GM10847 (cell line): ENCODE data around the gene AKAP13.

ENCODE experiments used
- POLR2A ChIP-seq: IDR thresholded peaks from 2 replicates; pipeline ENCODE4 v1.6.1; 2011; ENCODE audit not compliant: insufficient read length; ENCODE audit errors: extremely low read depth

Gene AKAP13

DNA sequence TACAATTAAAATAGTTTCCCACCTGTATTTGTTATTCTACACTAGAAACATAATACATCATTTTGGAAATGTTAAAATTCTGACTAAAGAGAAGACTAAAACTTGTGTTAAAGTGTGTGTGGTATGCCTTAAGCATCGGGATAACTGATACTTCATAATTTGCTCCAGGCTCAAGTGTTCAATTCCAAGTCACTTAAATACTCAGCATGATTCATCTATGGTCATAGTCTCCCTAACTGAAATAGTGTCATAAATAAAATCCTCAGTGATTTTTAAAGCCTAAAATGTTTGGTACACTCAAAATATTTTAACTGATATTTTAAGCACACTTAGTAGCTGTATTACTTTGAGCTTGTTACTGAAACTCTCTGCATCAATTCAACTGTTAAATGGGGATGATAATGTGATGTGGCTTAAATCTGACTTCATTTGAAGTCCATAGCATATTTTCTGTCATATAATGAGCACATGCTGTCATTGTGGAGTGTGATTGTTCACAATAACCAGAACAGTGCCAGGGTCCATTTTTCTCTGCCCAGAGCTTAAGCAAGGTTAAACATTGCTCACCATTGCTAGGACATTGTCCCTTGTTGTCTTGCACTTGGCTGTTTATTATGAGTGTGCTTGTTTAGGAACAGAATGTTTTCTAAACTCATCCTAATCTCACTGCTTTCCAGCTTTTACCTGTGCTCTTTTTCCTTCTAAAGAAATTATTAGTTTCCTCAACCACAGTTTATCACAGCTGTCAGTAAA is 292.1 kb downstream of the AKAP13 start:
- TF ChIP-seq POLR2A: no peak

DNA sequence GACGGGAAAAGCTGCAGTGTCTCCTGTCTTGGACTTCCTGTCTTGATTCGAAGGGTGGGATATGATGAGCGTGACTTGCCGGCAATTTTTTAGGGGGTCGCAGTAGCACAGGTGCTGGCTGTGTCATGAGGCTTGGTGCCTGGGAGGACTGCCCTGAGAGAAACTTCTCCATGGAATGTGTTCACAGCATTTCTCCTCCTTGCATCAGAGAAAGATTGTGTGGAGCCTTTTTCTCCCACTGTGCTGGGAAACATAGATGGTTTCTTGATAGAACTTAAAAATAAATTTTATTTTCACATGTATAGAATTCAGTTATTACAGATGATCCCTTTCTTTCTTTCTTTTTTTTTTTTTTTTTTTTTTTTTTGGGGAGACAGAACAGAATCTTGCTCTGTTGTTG is 292.9 kb downstream of the AKAP13 start:
- TF ChIP-seq POLR2A: no peak

DNA sequence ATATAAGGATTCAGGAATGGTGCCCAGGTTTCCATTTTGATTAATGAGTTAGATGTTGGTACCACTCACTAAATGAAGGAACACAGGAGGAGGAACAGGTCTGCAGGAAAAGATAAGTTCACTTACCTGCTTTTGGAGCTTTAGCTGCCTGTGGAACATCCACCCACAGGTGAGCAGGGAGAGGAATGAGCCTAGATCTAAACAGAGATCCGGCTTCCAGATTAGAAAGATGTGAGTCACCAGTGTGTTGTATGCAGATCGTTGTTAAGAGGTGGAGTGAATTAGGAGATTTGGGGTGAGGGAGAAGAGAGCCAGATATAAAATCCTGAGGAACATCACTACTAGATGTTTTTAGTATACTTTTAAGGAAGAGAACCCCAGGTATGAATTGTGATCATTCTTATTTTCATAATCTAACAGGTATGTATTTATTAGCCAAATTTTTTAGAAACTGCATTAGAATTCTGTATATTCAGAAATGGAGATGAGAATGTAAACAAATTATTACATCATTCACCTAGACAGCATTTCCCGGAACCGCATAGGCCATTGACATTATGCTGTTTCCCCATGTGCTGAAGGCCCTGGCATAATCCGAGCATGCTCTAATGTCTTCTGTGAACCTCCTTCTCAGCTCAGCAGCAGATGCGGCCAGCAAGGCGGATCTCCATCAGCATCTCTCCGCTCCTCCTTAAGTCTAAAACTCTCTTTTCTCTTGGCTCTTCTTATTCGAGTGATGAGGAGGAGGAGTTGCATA is 296.1 kb downstream of the AKAP13 start:
- no peak for TF ChIP-seq POLR2A

DNA sequence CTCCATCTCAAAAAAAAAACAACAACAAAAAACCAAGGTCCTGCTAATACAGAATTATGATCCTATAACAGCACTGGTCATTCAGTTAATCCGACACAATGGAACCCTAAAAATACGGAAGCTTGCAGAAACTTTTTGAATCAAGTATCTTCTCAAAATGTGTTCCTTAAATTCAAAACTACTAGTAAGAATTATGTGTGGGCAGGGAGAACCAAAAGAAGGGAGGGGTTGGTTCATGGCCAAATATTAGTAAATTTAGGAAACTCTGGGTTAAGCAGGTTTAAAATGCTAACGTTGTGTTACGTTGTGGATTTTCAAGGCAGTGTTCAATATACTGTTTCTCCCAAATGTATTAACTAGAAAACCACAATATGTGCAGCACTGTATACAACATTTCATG is 298.8 kb downstream of the AKAP13 start:
- TF ChIP-seq POLR2A: no peak

DNA sequence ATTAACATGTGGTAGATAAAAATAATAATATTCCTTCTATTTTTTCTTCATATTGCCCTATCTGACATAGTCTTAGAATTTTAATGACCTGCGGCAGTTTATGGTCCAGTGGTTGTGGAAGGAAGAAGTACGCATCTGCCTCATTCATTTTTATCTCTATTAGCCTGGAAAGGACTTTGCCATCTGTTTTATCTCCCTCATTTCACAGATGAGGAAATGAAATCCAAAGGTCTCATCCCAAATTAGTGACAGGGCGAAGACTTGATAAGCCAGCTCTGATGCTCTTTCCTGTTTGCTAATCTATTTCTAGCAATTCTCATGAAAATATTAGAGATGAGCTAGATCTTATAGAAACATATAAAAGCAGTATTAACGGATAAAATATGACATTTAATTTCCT is 301.0 kb downstream of the AKAP13 start:
- no peak for TF ChIP-seq POLR2A

DNA sequence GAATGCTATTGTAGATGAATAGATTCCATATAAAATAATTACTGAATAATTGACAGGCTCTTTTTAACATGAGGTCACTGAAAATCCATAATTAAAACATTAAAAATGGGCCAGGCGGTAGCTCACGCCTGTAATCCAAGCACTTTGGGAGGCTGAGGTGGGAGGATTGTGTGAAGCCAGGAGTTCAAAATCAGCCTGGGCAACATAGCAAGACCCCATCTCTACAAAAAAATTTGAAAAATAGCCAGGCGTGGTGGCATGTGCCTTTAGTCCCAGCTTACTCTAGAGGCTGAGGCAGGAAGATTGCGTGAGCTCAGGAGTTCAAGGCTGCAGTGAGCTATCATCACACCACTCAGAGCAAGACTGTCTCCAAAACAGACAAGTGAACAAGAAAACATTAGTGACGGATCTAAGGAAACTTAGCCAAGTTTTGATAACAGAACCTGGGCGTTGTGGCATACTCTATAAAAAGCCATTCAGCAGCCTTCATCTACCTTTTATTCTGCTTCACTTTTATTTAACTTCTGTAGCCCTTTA is 303.8 kb downstream of the AKAP13 start:
- no peak for TF ChIP-seq POLR2A

DNA sequence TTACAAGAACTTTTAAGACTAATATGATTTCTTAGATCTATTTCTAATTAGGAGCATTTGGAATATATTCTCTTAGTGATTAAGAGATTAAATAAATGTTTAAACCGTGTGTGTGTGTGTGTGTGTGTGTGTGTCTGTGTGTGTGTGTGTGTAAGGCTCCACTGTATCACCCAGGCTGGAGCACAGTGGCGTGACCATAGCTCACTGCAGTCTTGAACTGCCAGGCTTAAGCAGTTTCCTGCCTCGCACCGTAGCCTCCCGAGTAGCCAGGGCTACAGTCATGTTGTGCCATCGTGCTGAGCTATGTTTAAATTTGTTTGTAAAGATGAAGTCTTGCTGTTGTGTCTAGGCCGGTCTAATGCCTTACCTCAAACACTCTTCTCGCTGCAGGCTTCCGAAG is 305.0 kb downstream of the AKAP13 start:
- no peak for TF ChIP-seq POLR2A

DNA sequence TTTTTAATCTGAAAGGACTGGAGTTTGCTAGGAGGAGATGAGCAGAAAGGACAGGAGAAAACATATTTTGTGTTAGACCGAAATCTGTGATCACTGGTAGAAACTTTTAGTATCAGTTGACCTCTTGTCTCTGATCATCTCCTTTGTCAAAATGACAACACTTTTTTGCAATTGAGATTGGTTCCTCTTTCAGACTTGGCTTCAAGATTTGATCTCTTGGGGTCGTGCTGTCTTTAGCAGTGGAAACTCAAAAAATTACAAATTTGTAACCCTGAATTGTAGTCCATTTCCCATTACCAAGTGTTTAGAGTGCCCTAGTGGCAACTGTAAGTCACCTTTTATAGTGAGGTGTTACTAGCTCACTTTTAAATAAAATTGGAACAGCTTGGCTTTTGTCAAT is 306.9 kb downstream of the AKAP13 start:
- no peak for TF ChIP-seq POLR2A

DNA sequence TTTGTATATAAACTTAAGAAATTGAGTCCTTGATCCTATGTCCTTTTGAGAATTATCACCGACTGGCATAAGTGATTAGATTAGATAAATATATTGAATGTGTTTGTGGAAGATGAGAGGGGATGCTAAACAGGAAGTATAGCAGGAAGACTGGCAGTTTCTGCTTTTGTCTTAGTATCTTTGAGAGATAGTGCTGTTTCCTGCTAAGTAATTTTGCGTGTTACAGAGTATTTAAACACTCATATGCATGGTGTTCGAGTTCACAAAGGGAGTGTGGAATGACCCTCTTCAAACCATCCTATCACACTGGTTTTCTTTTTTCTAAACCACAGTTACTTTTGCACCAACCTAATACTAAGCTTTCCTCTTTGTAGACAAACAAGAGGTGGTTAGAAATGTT is 308.3 kb downstream of the AKAP13 start:
- TF ChIP-seq POLR2A: no peak

DNA sequence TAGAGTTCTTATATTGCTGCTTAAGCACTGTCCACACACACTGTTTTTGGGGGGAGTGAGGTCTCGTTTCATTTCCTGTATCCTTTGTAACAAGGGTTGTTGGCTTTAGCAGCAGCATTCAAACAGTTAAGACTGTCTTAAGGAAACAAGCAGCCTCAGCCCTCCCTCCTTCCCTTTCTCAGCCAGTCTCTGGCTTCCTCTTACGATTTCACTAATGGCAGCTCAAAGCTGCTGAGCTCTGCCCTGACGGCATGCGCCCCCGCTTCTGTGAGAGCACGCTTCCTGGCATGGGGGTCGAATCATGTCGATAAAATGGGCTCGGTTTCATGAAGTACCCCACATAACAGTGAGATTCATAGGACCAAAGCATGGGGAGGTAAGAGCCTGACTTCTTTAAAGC is 309.3 kb downstream of the AKAP13 start:
- peak; percentile 66 for TF ChIP-seq POLR2A

DNA sequence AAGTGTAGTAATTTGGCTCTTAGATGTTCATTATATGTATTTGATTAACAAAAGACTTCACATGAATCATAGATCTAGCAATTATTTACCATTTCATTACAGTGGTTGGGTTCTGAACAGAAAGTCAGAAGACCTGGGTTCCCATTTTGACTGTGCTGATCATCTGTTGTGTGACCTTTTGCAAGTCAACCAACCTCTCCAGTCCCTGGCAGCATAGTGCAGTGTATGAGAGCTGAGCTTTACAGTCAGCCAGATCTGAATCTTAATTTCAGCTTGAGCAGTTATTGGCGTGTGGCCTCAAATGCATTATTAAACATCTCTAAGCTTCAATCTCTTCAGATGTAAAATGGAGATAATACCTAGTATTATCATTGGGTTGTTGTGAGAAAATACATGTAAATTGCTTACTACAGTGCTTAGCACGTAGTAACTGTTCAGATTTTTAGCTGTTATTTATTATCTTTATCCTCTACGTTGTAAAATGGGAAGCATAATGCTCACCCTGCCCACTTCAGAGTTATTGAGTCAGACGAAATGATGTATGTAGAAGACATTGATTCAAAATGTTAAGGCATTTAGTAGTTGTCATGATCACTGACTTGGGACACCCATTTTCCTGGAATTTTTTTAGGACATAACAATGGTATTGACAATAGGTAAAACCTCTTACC is 310.3 kb downstream of the AKAP13 start:
- no peak for TF ChIP-seq POLR2A

DNA sequence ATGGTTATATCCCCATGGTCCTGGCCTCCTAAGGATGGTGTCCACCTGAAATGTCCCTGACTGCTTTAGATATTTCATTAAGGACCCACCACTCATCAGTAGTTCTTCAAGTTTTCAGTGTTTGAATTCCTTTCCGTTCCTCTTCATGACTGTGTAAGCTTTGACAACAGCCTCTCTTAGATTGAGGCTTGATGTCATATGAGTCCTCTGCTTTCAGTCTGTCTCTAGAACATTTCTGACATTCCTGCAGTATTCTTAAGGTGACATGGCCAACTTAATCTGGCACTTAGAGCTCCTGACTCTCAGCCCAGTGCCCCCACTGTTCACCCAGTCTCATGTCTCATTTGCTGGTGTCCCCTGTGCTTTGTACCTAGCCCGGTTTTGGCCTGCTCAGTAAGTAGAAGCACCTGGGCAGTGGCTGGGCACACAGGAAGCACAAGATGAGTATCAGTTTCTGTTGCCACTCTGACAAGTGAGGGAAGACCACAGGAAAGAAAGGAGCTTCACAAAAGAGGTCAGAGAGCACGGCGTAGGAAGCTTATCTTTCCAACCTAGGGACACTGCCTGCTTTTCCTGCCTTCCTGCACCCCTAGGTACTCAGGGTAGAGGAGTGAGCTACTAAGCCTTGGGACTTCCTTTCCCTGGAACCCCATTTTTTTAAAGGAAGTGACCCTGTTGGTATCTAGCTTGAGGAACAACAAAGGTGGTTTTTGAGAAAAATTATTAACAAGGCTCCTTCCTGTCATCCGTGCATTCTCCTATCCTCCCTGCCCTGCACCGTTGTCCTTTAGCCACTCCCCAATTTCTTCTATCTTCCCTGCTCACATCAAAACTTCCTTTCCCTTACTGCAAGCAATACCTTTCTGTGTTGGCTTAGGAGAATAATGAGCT is 311.2 kb downstream of the AKAP13 start:
- peak; percentile 24 for TF ChIP-seq POLR2A

DNA sequence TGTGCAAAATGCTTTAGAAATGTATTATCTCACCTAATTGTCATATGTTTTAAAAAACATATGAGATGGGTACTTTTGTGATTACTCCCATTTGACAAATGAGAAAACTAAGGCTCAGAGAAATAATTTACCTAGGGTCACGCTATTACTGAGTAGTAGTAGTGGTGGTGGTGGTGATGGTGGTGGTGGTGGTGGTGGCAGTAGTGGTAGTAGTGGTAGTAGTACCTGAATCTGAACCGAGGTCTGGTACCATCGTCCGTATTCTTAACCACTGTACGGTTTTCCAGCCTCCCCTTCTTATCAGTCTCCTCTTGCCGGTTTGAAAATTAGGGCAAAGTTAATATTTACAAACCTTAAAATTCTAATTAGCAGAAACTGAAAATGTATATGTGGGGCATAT is 311.9 kb downstream of the AKAP13 start:
- no peak for TF ChIP-seq POLR2A

DNA sequence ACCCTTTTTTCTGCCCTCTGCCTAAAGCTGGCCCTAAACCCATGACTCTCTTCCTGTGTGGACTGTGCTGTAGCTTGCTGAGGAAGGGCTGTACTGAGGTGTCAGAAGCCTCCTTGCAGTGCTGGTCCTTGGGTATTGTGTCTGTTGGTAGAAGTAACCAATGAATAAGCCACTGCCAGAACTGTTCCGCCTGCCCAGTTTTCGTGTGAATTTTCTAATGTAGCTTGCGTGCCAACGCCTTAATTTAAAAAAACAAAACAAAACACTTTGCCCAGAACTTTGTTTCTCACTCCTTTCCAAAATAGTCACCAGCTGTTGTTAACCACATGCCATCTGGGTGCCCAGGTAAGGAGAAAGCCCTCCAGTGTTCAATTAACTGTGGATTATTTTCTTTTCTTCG is 312.5 kb downstream of the AKAP13 start:
- peak; percentile 30 for TF ChIP-seq POLR2A

DNA sequence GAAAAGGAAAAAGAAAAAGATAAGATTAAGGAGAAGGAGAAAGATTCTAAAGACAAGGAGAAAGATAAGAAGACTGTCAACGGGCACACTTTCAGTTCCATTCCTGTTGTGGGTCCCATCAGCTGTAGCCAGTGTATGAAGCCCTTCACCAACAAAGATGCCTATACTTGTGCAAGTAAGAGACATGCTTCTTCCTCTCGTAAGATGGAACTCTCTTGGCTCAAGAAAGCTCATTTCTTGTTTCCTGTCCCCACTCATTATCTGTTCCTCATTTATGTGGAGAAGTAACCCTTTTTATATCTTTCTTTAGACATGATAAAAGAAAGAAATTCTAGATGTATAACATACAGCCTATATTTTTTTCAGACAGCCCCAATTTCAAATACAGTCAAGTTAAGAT is 312.9 kb downstream of the AKAP13 start:
- TF ChIP-seq POLR2A: no peak
